B cell (primary cell): ENCODE measurements around the gene FNDC3A.

ENCODE experiments used
- EZH2 ChIP-seq: IDR thresholded peaks from 2 replicates; pipeline ENCODE4 v1.6.1; 2012; ENCODE audit warnings: borderline replicate concordance, low read depth, mild to moderate bottlenecking, moderate library complexity, low read length; ENCODE audit not compliant: insufficient read depth, poor library complexity, severe bottlenecking
- TF ChIP-seq, protein P1 (sequence below): fragments of 200-600 bp; IDR thresholded peaks from one replicate; pipeline ENCODE4 v1.8.0; 2022; ENCODE audit warnings: antibody characterized with exemption, mild to moderate bottlenecking

- TF ChIP-seq, protein P1, sequence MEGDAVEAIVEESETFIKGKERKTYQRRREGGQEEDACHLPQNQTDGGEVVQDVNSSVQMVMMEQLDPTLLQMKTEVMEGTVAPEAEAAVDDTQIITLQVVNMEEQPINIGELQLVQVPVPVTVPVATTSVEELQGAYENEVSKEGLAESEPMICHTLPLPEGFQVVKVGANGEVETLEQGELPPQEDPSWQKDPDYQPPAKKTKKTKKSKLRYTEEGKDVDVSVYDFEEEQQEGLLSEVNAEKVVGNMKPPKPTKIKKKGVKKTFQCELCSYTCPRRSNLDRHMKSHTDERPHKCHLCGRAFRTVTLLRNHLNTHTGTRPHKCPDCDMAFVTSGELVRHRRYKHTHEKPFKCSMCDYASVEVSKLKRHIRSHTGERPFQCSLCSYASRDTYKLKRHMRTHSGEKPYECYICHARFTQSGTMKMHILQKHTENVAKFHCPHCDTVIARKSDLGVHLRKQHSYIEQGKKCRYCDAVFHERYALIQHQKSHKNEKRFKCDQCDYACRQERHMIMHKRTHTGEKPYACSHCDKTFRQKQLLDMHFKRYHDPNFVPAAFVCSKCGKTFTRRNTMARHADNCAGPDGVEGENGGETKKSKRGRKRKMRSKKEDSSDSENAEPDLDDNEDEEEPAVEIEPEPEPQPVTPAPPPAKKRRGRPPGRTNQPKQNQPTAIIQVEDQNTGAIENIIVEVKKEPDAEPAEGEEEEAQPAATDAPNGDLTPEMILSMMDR = no peak
- no peak for TF ChIP-seq EZH2
Observed at GRCh38 chr13:49046002-49046401, 70.3 kb downstream of the FNDC3A start.
